ENCODE data around the gene MOB3A. TPM values are rescaled to one million over a fixed set of nuclear protein-coding genes. Genes with fewer than 3 reads are reported as not detected.
A peak's percentile ranks its signal among the peaks of the same experiment; 100 is the strongest.

Gene MOB3A
- total and polyA plus RNA-seq, 10 of the 15 experiments (the other 5 are each of a cell fraction or from before 2014, with no cell fraction given), result 7.5 to 229 (median 79.4) TPM

DNA sequence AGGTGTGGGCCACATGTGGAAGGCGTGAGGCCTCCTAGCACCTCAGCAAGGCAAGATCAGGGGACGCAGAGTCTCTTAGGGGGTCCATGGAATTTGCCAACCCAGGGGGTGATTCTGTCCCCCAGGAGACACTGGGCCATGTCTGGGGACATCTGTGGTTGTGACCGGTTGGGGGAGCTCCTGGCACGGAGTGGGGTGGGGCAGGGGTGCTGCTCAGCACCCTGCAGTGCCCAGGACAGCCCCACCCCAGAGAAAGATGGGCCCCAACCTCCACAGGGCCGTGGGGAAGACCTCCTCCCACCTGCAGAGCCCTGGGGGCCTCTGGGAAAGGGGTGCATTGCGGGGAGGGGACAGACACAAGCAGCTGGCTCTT, 49.1 kb downstream of the MOB3A start (continued):
- TF ChIP-seq, protein P1, sequence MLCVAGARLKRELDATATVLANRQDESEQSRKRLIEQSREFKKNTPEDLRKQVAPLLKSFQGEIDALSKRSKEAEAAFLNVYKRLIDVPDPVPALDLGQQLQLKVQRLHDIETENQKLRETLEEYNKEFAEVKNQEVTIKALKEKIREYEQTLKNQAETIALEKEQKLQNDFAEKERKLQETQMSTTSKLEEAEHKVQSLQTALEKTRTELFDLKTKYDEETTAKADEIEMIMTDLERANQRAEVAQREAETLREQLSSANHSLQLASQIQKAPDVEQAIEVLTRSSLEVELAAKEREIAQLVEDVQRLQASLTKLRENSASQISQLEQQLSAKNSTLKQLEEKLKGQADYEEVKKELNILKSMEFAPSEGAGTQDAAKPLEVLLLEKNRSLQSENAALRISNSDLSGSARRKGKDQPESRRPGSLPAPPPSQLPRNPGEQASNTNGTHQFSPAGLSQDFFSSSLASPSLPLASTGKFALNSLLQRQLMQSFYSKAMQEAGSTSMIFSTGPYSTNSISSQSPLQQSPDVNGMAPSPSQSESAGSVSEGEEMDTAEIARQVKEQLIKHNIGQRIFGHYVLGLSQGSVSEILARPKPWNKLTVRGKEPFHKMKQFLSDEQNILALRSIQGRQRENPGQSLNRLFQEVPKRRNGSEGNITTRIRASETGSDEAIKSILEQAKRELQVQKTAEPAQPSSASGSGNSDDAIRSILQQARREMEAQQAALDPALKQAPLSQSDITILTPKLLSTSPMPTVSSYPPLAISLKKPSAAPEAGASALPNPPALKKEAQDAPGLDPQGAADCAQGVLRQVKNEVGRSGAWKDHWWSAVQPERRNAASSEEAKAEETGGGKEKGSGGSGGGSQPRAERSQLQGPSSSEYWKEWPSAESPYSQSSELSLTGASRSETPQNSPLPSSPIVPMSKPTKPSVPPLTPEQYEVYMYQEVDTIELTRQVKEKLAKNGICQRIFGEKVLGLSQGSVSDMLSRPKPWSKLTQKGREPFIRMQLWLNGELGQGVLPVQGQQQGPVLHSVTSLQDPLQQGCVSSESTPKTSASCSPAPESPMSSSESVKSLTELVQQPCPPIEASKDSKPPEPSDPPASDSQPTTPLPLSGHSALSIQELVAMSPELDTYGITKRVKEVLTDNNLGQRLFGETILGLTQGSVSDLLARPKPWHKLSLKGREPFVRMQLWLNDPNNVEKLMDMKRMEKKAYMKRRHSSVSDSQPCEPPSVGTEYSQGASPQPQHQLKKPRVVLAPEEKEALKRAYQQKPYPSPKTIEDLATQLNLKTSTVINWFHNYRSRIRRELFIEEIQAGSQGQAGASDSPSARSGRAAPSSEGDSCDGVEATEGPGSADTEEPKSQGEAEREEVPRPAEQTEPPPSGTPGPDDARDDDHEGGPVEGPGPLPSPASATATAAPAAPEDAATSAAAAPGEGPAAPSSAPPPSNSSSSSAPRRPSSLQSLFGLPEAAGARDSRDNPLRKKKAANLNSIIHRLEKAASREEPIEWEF (IDR thresholded peaks at IDR 0.05; ENCODE audit: insufficient replicate concordance, low read depth, low read length), result no peak
- TF ChIP-seq CHD2 (IDR thresholded peaks at IDR 0.05; ENCODE audit: borderline replicate concordance, low read depth, low read length) (no peak), MTA2 (IDR thresholded peaks at IDR 0.05; ENCODE audit: low read depth) (no peak), CEBPB (IDR thresholded peaks at IDR 0.05; ENCODE audit: borderline replicate concordance in 1 of 2, low read depth in 2 of 2, low read length in 2 of 2) (no peak), POLR2AphosphoS2 (IDR thresholded peaks at IDR 0.05; ENCODE audit: low read depth, low read length) (peak; percentile 52; the same call in 1 of the 2 replicates), ZNF622 (IDR thresholded peaks at IDR 0.05) (no peak), MTA3 (IDR thresholded peaks at IDR 0.05; ENCODE audit: borderline replicate concordance, low read length) (no peak), SIX5 (IDR thresholded peaks at IDR 0.05; ENCODE audit: low read depth, low read length, severe bottlenecking) (no peak), SMAD1 (IDR thresholded peaks at IDR 0.05; ENCODE audit: low read depth, partially characterized antibody) (no peak), NR2C1 (IDR thresholded peaks at IDR 0.05) (no peak), CBX3 (IDR thresholded peaks at IDR 0.05; ENCODE audit: borderline replicate concordance, low read depth) (no peak), STAT1 (conservative IDR thresholded peaks at IDR 0.05) (no peak), RBBP5 (conservative IDR thresholded peaks at IDR 0.05) (no peak), SMC3 (IDR thresholded peaks at IDR 0.05; ENCODE audit: borderline replicate concordance, low read length) (0 out of 2 replicates have a peak, but pooled peaks have one; percentile 13), JUNB (IDR thresholded peaks at IDR 0.05) (no peak)
- TF ChIP-seq, protein P2, sequence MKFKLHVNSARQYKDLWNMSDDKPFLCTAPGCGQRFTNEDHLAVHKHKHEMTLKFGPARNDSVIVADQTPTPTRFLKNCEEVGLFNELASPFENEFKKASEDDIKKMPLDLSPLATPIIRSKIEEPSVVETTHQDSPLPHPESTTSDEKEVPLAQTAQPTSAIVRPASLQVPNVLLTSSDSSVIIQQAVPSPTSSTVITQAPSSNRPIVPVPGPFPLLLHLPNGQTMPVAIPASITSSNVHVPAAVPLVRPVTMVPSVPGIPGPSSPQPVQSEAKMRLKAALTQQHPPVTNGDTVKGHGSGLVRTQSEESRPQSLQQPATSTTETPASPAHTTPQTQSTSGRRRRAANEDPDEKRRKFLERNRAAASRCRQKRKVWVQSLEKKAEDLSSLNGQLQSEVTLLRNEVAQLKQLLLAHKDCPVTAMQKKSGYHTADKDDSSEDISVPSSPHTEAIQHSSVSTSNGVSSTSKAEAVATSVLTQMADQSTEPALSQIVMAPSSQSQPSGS (IDR thresholded peaks at IDR 0.05; ENCODE audit: low read length), result no peak
- TF ChIP-seq, protein P3, sequence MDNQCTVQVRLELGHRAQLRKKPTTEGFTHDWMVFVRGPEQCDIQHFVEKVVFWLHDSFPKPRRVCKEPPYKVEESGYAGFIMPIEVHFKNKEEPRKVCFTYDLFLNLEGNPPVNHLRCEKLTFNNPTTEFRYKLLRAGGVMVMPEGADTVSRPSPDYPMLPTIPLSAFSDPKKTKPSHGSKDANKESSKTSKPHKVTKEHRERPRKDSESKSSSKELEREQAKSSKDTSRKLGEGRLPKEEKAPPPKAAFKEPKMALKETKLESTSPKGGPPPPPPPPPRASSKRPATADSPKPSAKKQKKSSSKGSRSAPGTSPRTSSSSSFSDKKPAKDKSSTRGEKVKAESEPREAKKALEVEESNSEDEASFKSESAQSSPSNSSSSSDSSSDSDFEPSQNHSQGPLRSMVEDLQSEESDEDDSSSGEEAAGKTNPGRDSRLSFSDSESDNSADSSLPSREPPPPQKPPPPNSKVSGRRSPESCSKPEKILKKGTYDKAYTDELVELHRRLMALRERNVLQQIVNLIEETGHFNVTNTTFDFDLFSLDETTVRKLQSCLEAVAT (IDR thresholded peaks at IDR 0.05), result no peak
- TF ChIP-seq, protein P4, sequence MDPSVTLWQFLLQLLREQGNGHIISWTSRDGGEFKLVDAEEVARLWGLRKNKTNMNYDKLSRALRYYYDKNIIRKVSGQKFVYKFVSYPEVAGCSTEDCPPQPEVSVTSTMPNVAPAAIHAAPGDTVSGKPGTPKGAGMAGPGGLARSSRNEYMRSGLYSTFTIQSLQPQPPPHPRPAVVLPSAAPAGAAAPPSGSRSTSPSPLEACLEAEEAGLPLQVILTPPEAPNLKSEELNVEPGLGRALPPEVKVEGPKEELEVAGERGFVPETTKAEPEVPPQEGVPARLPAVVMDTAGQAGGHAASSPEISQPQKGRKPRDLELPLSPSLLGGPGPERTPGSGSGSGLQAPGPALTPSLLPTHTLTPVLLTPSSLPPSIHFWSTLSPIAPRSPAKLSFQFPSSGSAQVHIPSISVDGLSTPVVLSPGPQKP (IDR thresholded peaks at IDR 0.05; ENCODE audit: low read depth, low read length), result no peak

Measured in GM12878 (cell line).